GM21786 (cell line): ENCODE results near the gene MROH8.

Experiments used
- ATAC-seq: cut with Tn5 transposase; IDR thresholded peaks from one replicate; pipeline ENCODE4 v1.9.1; 2021; ENCODE audit not compliant: unreplicated experiment

The MROH8 gene

DNA sequence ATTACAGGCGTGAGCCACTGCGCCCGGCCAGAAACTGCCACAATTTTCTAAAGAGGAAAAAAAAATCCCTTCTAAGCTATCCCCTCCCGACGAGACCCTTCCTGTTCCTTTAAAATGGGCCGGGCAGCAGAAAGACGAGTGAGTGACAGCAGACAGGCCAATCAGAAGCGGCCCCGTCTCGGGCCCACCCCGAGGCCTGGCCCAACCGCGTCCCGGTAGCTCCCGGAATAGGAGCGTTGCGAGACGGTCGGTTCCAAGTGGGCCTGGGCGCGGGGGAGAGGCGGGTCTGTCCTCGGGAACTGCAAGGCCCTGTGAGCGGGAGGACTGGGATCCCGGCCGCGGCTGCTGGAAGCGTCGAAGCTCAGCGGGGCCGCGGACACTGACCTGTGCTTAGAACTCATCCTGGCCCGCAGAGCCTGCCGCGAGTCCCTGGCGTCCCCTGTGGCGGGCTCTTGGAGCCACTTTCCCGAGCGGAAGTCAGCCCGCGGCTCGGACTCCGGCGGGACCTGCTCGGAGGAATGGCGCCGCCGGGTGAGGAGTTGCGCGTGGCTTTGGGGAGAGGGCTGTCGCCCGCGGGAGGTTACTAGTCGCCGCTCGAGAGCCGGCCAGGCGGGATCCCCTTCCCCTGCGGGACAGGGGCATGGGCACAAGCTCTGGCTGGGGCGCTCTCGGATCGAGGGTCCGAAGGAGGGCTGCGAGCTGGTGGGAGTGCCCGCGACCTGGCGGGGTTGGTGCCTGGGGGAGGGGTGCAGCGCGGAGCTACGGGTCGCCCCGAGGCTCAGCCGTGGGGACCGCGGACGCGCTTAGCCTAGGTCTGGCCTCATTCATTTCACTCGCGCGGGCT lies at the start of gene MROH8, which contains the start of gene RPN2:
Gene MROH8 (minus strand): TSS at position 710 of the 844 bp plus-strand sequence.
Gene RPN2 (plus strand): TSS at position 492 of the 844 bp plus-strand sequence. CDS start 27 bp downstream, at position 519.
- ATAC-seq = peak; percentile 91

- no peak for ATAC-seq
Observed at GRCh38 chr20:37228656-37229055, 49.3 kb upstream of the MROH8 start.

DNA sequence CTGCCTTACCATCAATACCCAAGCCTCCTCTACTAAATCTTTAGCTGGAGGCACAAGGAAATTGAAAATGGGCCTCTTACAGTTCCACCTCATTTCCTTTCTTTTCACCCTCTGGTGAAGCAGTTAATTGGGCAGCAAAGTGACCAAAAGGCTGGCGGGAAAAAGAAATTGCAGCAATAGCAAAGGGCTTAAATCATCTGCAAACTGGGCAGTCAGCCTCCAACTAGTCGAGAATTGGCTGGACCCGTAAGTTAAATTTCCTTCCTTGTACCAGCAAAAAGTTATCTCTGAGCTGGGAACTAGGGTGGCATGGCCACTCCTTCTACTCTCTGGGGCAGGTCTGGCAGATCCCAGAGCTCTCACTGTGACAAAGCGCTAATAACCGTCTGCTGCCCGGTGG lies 48.7 kb upstream of the MROH8 start:
- ATAC-seq = no peak

DNA sequence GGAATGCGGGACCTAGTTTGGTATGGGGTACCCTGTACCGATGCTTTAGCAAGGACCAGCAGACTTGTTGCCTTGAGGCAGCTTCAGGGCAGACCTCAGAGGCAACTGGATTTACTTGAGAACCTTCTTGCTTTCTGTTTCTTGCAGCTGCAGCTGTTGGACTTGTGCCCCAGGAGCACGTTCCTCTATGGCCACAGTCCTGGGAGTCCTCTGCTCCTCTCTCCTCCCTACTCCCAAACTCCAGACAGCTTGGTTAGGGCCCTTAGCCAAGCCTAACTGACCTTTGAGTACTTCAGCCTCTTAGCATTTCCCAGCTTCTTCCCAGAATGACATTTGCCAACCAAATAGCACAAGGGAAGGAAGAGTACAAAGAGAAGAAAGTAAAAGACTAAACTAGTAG lies 47.5 kb upstream of the MROH8 start:
- no peak for ATAC-seq

DNA sequence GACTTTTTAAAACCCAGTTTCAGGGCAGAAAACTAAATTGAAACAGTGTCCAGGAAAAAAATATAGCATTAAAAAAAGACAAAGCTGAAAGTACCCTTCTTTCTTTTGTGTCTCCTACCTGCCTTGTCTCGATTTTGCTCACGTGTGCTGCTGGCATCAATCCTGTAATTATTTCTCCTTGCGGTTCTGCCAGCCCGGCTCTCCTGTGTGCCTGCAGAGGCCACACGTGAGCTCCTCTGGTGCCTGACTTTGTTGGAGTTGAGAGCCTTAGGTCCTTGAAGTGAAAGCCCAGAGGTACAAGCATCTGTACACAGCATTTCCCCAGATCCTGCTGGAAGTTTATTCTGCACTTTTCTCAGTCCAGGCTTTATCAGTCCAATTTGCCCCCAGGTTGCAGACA lies 45.8 kb upstream of the MROH8 start:
- no peak for ATAC-seq

GRCh38 chr20:37223053-37223452 lies 43.7 kb upstream of the MROH8 start:
- ATAC-seq = no peak

- ATAC-seq = no peak
Observed at GRCh38 chr20:37222086-37222485, 42.7 kb upstream of the MROH8 start.

GRCh38 chr20:37220731-37221130 lies 41.4 kb upstream of the MROH8 start:
- ATAC-seq = no peak

GRCh38 chr20:37219751-37220668 lies 40.7 kb upstream of the MROH8 start:
- no peak for ATAC-seq

DNA sequence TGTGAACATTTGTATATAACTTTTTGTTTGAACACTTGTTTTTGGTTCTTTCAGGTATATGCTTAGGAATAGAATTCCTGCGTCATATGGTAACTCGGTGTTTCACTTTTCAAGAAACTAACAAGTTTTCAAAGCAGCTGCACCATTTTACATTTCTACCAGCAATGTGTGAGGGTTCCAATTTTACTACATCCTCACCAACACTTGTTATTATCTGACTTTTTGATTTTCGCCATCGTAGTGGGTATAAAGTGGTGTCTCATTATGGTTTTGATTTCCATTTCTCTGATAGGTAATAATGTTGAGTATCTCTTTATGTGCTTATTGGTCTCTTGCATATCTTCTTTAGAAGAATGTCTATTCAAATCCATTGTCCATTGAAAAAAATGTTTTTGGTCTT lies 39.6 kb upstream of the MROH8 start:
- ATAC-seq = no peak

DNA sequence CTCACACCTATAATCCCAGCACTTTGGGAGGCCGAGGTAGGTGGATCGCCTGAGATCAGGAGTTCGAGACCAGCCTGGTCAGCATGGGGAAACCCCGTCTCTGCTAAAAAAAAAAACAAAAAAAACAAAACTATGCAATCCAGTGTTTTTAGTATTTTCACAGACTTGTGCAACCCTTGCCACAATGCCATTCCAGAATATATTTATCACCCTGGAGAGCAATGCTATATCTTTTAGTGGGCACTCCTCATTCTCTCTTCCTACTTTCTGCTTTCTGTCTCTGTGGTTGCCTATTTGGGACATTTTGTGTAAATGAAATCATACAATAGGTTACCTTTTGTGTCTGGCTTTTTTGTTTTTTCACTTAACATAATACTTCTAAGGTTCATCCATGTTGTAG lies 39.1 kb upstream of the MROH8 start:
- no peak for ATAC-seq

DNA sequence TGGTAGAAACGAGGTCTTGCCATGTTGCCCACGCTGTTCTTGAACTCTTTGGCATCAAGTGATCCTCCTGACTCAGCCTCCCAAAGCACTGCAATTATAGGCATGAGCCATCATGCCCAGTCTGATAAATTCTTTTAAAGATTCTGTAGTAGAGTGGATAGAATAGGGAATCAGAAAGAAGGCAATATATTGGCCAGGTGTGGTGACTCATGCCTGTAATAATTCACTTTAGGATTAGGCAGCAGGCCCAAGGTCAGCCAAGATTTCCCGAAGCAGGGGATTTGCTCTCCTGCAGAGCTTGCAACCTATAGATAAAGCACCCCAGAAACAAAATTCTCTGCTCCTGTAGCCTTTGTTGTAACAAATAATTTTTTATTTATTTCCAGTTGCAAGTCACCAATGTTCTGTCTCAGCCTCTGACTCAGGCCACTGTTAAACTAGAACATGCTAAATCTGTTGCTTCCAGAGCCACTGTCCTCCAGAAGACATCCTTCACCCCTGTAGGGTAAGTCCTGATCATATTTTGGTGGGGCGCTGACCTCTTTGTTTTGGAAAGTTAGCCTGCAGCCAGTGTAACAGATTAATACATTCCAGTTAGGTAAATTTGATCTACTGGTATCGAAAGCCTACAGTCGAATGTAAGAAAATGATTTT lies 30.4 kb upstream of the MROH8 start:
- ATAC-seq = no peak

- ATAC-seq = no peak
Observed at GRCh38 chr20:37209193-37209592, 29.8 kb upstream of the MROH8 start.

DNA sequence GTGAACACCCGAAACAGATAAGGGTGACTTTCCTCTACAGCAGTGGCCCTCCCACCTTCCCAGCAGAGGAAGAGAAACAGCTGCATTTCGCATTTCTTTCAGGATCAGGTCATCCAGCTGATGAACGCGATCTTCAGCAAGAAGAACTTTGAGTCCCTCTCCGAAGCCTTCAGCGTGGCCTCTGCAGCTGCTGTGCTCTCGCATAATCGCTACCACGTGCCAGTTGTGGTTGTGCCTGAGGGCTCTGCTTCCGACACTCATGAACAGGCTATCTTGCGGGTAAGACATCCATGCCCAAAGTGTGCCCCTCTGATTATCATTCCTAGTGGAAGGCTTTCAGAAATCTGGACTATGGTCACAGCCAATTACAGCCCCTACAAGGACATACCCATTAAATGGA lies 27.8 kb upstream of the MROH8 start:
- ATAC-seq = no peak

DNA sequence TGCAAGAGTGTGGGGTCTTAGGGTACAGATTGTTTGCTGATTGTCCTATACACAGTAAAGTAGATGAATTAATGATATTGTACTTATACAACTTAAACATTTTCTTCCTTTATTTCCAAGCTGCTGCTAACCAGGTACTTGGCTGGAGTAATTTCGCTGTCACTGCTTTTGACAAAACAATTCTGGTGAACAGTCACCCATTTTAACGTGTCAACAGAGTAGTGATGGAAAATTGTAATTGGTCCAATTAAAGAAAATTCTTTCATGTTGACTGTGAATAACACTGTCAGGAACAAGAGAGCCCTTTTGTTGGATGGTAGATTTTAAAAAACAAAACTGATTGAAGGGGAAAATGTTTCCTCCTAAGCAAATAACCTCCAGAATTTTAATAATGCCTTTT lies 26.4 kb upstream of the MROH8 start:
- ATAC-seq = no peak

GRCh38 chr20:37205130-37205529 lies 25.8 kb upstream of the MROH8 start:
- ATAC-seq = no peak

- no peak for ATAC-seq
Observed at GRCh38 chr20:37204056-37204455, 24.7 kb upstream of the MROH8 start.

GRCh38 chr20:37202267-37202943 lies 23.1 kb upstream of the MROH8 start:
- no peak for ATAC-seq

DNA sequence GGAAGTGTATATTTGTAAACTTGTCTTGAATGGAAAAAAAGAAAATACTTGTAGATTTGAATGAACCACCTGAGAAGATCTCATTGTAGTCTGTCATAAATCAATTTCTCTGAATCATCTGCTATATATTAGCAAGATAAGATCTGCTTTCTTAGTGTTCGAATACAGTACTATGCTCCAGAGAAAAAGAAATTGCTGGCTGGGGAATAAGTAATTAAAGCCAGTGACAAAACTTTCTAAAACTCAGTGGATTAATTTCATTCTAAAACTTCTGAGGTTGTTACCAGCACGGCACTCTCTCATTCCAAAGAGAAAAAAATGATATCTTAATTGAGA lies 22.4 kb upstream of the MROH8 start:
- no peak for ATAC-seq

- no peak for ATAC-seq
Observed at GRCh38 chr20:37200926-37201826, 21.8 kb upstream of the MROH8 start.
